ENCODE data around the gene TBCB.

DNA sequence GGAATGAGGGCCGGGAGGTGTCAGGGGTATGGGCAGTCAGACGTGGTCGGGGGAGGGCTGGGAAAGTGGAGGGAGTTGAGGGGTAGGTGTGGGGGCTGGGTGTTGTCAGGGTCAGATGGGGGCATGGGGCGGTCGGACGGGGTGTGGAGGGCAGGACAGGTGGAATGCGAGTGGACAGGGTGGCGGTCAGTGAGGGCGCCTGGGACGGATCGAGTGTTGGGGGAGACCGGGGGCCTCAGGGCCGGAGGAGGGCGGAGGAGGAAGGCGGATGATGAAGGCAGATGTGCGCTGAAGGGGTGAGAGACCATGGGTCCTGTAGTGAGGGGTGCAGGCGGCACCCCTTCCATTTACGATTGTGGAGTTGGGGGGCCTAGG lies 5.7 kb downstream of the TBCB start:
- TF ChIP-seq, protein P1, sequence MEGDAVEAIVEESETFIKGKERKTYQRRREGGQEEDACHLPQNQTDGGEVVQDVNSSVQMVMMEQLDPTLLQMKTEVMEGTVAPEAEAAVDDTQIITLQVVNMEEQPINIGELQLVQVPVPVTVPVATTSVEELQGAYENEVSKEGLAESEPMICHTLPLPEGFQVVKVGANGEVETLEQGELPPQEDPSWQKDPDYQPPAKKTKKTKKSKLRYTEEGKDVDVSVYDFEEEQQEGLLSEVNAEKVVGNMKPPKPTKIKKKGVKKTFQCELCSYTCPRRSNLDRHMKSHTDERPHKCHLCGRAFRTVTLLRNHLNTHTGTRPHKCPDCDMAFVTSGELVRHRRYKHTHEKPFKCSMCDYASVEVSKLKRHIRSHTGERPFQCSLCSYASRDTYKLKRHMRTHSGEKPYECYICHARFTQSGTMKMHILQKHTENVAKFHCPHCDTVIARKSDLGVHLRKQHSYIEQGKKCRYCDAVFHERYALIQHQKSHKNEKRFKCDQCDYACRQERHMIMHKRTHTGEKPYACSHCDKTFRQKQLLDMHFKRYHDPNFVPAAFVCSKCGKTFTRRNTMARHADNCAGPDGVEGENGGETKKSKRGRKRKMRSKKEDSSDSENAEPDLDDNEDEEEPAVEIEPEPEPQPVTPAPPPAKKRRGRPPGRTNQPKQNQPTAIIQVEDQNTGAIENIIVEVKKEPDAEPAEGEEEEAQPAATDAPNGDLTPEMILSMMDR (conservative IDR thresholded peaks at IDR 0.05; ENCODE audit: low read depth, low read length), result no peak
- no peak for TF ChIP-seq EZH2 (IDR thresholded peaks at IDR 0.05; ENCODE audit: borderline replicate concordance, low read depth, low read length, poor library complexity, severe bottlenecking)
